GM18505 (cell line): ENCODE data around the gene TRABD2B.

Experiments used
- ATAC-seq: cut with Tn5 transposase; IDR thresholded peaks from one replicate; pipeline ENCODE4 v1.9.1; 2021; ENCODE audit not compliant: unreplicated experiment
- POLR2A ChIP-seq: IDR thresholded peaks from 4 replicates; pipeline ENCODE4 v1.6.1; 2011; ENCODE audit warnings: borderline replicate concordance; ENCODE audit not compliant: insufficient read depth, insufficient read length; ENCODE audit errors: extremely low read depth

Gene TRABD2B

DNA sequence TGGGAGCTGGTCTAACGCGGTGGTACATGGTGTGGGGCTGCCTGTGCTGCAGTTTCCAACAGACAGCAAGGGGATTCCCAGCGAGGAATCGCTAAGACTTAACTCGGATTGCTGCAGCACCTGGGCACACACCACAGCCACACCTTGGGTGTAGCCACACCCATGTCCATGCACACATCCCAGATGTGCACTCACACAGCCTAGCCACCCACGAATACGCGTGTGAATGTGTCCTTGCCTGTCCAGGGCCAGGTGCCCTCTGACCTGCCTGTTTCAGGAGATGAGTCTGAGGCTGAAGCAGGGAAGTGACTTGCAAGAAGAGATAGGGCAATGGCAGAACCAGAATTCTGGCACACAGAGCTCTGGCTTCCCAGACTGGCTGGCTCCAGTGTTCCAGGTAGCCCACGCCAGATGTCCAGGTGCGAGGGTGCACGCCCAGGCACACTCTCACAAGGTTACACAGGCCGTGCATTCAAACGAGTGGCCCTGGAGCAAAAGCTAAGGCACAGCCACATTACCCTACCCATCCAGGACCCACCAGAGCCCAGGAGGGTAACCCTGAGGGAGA, 272.7 kb downstream of the TRABD2B start:
- TF ChIP-seq POLR2A = no peak
- ATAC-seq = no peak

DNA sequence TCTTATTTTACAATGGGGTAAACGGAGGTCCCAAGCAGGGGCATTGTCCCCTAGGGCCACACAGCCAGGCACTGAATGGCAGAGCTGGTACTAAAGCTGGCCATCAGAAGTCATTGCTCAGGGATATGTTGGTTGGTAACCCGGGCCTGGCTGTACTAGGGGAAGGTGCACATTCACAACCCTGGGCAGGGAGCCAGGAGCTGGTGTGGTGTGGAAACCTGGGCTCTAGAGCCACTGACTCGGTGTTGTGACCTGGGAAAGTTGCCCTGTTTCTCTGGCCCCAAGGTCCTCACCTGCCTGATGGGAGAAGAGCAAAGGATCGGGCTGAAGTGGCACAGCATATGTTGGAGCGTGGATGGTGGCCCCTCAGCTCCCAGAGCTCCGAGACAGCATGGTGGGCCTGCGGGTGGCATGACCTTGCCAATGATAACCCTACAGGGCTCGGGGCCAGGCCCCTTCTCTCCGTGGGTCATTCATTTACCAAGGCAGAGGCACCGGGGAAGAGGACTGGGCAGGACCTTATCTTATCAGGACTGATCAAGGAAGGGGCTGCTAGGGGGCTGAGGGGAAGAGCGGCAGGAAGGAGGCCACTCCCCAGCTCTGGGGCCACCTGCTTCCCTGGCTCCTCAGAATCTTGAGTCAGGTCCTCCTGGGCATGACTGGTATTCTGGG, 274.1 kb downstream of the TRABD2B start:
- no peak for TF ChIP-seq POLR2A
- ATAC-seq = no peak

DNA sequence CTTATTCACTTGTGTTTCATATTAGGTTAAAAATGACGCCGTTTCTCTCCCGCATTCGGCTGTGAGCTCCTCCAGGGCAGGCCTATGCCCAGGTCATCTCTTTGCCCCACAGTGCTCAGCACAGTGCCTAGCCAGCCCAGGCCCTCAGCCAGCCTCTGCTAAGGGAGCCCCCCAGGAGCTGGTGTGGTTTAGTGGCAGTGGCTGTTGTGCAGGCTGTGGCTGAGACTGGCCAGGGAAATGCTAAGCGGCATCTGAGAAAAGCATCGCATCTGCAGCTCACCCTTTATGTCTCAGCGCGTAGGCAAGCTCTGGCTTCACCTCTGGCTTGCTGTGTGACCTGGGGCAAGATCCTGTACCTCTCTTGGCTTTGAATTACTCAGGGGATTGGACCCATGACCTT, 275.1 kb downstream of the TRABD2B start:
- no peak for TF ChIP-seq POLR2A
- no peak for ATAC-seq

DNA sequence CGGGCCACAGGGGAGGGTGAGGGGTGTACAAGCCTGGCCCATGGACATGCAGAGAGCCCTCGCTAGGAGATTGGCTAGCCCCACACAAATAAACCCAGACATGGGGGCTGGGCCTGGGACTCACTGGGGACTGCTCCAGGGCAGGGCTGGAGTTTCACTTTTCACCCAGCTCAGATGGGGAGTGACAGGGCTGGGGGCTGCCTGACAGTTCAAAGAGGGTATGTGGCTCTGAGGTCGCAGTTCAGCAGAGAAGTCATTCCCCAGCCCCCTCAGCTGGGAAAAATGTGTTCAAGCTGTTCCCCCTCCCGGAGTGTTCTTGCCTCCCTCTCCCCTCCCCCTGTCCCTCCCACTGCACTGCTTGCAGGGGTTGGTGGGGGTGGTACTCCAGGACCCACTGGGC, 277.1 kb downstream of the TRABD2B start:
- TF ChIP-seq POLR2A = no peak
- no peak for ATAC-seq

DNA sequence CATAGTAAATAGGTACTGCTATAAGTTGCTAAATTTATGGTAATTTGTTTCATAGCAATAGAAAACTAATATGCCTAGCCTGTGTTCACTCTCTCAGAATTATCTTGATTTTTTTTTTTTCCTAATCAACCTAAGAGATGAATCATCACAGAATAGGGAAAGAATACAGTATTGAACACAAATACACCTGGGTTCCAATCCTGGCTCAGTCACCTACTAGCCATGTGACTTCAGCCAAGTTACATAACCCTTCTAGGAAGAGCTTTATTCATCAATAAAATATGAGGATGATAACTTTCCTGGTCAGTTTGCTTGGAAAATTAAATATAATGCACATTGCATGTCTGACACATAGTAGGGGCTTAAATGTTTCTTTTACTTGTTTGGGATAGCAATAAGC, 279.8 kb downstream of the TRABD2B start:
- TF ChIP-seq POLR2A = no peak
- no peak for ATAC-seq

DNA sequence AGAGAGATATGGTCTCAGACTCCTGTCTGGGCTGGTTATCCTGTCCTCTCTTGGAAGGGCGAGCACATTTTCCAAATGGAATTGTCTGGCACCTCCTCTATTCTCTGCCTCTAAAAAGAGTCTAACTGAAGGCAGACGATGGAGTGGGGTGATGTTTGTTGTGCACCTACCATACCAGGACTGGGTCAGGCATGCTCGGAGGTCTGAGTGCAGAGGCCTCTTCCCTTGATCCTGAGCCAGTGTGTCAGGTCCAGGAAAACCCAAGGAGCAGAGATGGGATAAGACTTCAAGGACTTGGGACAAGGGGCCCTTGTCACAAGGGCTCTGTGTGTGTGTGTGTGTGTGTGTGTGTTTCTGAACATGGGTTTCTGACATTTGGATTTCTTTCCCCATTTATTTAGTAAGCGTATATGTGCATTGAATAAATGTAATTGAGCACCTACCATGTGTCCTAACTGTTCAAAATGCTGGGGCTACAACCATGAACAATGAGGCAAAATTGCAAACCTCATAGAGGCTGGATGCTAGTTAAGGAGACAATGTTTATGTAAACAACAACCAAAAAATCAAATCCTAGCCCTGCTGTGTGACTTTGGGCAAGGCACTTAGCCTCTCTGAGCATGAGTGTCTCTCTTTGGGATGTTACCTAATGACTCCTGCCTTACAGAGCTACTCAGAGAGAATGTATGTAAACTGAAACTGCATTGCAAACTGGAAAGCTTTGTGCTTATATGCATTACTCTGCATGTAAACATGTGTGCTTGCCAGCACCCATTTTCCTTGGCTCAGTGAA, 283.0 kb downstream of the TRABD2B start:
- TF ChIP-seq POLR2A = no peak
- no peak for ATAC-seq

DNA sequence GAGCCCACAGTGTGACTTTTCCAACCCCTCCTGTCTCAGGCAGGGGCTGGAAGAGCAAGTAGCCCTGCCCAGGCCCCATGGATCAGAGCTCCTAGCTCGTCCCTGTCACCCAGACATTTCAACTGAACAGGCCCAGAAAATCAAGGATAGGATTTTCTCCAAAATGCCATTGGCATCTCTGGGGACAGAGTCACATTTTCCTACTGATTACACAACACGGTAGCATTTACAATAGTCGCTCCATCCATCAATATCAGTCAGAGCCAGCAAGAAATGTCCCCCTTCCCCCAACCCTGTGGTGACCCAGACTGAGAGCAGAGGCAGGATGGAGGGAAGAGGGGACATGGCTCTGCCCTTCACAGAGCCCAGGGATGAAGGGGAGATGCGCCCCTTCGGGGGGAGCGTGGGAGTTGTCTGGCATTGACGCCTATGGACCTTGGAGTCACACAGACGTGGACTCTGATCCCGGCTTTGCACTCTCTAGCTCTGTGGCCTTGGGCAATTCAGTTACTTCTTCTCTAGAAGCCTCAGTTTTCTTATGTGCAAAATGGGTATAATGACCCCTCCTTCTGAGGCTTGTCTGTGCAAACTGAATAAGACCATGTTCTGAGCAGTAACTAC, 283.7 kb downstream of the TRABD2B start:
- TF ChIP-seq POLR2A = no peak
- no peak for ATAC-seq

DNA sequence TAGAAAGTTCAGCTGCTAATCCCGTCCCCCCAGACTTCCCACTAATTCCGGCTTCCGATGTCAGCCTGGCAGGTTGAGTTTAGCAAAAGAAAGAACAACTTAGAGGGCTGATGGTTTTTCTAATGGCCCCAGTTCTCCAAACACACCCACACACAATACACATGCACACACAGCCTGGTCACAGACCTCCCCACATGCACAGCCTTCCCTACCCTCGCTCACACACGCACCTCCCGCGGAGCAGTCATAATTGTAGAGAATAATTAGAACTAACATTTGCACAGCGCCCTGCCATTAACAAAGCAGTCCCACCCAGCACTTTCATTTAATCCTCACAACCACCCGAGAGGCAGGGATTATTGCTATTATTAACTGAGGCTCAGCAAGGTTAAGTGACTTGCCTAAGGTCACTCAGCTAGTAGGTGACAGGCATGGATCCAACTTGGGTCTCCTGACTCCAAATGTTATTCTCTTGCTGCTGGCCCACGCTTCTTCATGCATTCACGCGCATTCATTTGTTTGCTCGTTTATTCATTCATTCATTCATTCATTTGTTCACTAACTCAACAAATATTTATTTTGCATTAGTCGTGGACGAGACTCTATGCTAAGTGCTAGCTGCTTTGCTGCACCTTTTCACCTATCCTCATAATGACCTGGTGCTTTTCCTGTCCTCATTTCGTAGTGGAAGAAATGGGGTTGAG, 284.4 kb downstream of the TRABD2B start:
- TF ChIP-seq POLR2A = no peak
- ATAC-seq = no peak

DNA sequence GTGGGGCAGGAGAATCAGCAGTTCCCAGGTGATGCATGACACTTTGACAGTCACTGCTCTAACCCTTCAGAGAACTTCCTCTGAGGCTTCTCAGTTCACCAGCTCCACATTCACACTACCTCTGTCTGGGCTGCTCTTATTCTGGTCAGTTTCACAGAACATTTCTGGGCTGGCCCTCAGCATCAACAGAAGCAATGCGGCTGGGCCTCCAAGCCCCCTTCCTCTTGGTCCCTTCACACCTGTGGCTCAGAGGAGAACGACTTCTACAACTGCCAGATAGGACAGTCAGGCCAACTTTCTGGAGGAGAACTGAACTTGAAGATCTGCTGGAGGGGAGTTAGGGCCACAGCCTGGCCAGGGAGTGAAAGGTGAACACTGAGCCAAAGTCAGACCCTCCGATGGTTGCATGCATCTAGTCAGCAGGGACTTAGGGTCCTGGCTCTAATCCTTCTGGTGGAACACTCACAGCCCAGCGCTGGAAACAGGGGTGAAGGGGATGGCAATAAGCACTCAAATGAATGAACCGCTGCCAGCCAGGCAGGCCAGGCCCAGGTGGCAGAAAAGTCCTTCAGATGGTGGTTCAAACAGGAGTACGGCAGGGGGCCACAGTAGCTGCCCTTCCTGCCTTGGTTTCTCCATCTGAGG, 285.2 kb downstream of the TRABD2B start:
- ATAC-seq = no peak
- TF ChIP-seq POLR2A = no peak

DNA sequence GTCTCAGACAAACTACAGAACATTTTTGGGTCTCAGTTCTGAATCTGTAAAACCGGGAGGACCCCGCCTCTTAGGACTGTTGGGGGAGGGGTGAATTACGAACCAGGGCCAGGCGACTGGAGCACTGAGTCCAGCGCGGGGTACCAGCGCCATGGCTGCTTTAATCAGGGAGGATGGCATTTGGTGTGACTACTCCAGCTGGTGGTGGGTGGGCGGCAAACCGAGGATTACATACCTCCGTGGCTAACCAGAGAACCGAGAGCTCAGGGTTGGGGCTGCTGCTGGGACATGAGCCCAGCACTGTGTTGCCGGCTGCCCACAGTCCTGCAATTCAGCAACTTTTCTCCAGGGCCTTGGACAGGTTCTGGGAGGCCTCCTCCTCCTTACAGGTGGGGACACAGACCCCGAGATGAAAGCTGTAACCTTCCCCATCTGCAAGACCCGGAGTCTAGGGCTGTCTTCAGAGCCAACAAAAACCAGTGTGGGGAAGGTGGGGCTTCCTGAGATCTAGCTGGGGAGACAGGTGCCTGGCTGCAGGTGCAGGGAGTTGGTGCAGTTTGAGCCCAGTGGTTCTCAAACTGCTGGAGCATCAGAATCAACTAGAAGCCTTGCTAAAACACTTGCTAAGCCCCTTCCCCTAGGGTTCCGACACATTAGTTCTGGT, 285.9 kb downstream of the TRABD2B start:
- TF ChIP-seq POLR2A = no peak
- ATAC-seq = no peak
